GM18873 (cell line): Measurements from ENCODE around the gene BCL2L15.

Experiments
- ATAC-seq: cut with Tn5 transposase; IDR thresholded peaks from one replicate; pipeline ENCODE4 v1.9.1; 2021; ENCODE audit warnings: mild to moderate bottlenecking, moderate library complexity, moderate number of reproducible peaks; ENCODE audit not compliant: unreplicated experiment, low FRiP score

The BCL2L15 gene

DNA sequence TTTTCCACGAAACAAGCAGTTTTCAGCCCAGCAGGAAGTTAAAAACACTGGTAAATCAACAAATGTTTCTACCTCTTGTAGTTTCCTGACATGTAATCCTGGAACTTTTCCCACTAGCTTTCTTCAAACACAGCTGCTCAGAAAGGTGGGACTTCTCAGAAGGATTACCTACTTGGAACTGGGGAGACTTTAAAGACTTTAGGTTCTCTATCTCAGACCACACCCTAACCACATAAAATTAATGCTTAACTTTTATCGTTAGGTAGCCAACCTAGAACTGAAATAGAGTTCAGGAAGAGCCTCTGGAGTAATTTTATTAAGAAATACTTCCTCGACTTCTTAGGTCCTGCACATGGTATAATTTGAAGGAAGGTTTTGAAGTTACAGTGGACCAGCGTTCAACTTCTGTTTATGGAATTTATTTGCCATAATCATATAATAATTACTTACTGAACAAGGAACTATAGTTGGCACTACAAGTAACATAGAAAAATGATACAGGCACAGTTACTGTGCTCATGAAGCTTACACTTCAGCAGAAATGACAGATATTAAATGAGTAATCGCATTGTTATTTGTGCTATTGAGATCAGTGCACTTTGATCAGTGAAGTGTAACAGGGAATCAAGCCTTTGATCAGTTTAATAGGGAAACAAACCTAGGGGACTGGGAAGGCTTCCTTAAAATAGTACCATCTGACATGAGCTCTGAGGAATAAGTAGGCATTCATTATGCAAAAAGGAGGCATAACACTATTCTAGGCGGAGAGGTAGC lies at the start of gene BCL2L15:
TSS of gene BCL2L15 (minus strand) at position 180 of the 774 bp plus-strand sequence. CDS start 206 bp downstream, outside the sequence.
- no peak for ATAC-seq

DNA sequence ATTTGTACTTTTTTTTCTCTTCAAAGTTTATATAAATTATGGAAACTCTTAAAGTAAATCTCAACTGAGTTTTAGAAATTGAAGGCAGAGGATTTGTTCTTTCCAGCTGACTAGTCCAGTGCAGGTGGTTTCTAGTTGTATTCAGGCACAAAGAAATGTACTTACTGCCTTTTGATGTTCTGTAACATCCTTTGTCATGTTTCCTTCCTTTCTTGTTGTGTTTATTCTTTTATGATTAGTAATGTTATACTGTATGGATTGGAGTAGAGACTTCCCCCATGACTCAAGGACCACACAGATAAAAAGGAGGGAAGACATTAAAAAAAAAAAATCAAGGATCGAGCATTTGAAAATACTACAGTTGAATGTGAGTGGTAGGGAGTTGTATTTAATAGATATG lies 49.8 kb upstream of the BCL2L15 start:
- no peak for ATAC-seq

DNA sequence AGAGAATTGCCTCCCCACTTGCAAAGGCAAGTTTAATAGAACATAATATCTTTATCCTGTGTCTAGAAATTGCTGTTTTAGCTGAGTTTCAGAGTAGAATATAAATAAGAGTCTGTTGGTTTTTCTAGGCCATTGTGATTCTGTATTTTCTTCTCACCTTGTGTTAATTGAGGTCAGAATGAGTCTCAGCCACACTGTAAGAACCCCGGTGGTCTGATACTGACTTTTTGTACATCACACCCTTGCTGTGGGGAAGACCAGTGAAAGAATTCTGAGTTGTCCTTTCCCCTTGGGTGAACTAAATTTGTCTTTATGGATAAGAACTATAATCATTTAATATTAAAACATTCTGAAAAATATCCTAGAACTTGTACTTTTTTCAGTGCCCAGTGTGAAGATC lies 48.6 kb upstream of the BCL2L15 start:
- no peak for ATAC-seq

DNA sequence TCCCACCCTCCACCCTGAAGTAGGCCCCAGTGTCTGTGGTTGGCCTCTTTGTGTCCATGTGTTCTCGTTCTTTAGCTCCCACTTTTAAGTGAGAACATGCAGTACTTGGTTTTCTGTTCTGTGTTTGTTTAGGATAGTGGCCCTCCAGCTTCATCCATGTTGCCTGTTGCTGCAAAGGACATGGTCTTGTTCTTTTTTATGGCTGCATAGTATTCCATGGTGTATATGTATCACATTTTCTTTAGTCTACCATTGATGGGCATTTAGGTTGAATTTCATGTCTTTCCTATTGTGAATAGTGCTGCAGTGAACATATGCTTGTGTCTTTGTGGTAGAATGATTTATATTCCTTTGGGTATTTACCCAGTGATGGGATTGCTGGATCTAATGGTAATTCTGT lies 47.8 kb upstream of the BCL2L15 start:
- ATAC-seq, result no peak

DNA sequence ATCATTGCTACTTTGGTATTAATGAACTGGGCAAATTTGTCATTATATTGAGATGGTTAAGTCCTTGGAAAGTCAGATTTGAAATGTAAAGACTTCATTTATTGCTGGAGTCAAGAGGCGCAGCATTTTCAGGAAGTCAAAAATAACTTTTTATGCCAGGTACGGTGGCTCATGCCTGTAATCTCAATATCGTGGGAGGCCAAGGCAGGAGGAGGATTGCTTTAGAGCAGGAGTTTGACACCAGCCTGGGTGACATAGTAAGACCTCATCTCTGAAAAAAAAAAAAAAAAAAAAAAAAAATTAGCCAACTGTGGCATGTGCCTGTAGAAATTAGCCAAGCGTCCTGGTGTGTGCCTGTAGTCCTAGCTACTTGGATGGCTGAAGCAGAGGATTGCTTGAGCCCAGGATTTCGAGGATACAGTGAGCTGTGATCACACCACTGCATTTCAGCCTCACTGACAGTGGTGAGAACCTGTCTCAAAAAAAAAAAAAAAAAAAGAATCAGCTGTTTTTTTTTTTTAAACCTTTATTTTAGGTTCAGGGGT lies 47.2 kb upstream of the BCL2L15 start:
- no peak for ATAC-seq

DNA sequence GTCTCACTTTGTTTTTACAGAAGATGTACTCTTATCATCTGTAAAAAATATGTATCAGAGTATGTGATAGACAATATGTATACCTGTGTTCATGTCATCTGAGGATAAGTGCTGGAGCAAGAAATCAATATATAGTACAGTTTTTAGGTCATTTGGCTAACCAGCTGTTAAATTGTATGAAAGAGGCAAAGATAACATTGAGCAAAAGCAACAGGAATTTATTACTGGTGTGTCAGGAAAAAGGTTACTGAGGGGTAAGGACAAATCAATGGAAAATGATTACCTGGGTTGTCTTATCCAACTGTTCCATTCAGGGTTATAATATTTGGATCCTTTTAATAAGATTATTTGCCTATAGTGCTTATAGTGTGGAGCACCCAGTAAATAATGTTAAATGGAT lies 46.6 kb upstream of the BCL2L15 start:
- no peak for ATAC-seq

DNA sequence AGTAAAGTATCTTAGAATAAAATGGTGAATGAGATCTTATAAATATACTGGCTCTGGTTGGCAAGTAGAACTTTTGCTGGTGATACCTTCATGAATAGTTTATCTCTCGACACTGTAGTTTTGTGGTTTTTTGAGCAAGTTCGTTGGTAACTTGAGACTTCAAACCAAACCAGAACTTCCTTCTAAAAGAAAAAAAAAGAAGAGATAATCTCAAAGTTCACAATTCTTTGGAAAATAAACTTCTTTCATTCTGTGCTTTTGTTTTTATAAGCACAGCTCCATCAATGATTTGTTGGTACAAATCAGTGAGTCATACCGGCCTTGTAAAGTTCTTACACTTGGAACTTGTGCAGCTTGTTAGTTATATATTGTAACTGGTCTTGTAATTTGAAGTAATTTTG lies 44.1 kb upstream of the BCL2L15 start:
- ATAC-seq, result no peak

DNA sequence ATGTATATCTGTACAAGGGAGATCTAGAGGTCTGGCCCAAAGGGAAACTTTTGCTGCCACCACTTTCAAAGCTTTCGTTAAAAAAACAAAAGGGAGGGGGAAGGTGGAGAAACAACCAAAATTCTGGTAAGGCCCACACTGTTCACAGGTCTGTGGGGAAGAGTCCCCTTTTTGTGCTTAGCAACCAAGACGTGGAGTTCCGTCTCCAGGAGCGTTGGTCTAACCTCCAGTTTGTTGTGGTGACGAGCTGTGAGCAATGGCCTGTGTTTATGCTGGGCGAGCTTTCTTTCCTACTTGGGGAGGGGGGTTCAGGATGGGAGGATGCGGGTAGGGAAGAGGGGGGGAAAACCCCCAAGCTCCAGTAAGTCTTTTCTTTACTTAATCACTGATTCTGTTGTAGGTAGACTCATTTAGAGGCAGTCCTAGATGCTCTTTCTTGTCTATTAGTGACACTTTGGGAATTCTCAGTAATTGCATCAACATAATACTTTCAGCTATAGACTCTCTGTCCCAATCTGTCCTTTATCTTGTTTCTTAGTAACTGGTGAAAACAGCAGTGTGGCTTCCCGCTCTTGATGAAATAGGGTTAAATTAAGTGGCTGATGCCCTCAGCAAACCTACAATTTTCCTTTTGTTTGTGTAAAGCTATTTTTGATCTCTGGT lies 43.2 kb upstream of the BCL2L15 start:
- ATAC-seq, result no peak

DNA sequence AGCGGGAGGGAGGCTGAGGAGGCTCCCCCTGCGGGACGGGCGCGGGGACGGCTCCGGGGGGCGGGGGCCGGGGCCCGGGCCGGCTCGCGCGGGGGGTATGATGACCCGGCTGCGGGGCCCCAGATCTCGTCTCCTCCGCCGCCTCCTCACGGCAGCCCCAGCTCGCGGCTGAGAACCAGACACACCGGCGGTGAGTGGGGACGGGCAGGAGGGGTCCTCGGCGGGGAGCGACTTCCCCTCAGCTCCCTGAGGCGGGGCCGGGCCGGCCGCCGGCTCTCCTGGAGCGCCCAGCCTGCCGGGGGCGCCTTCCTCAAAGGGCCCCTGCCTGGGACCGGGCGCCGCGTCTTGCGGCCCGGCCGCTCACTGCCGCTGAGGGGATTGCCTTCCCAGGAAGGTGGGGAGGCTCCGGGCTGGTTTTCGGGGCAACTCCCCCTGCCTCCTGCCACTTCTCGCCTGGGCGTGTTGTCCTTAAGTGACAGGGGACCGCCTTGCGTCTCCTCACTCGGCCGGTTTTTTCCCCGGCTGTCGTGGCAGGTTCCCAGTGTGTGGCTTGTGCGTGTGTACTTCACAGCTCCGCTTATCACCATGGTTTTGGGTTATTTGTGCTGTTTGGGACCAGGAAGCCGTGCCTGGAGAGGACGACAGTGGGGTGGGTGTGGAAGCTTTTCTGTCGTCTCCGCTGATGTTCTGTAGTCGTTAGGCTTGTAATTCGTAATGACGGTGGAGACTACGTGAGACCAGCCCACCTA lies 42.5 kb upstream of the BCL2L15 start:
- peak; percentile 29 for ATAC-seq

DNA sequence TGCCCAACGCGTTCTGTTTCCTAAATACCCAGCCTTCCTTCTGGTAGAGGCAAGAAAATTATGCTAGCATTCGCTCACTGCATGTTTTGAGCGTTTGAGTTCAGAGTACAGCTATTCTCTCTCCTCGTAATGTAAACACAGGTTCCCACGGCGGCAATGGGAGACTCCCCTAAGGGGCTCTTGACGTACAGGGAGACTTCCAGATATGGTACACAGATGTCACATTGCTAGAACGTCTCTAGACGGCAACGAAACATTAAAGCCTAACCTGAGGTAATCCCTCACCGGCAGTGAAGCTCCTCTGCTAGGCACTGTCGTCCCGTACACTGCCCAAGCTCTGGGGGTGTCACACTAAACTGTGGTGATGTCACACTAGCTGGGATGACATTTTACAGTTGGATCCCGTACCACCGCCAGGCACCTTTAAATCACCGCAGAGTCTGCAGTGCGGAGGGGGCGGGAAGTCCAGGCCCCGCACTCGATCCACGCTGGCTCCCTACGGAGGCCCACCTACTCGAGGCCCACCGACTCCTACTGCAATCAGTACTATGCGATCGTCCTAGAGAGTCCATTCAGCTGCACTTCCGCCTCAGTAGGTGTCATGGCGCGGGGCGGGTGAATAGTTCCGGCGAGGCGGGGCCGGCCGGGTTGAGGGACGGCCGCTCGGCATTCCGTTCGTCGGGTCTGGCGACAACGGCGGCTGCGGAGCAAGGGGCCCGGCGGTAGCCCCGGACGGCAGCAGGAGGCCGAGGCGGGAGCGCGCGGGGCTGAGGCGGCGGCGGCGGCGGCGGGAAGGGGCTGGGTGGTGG lies 41.8 kb upstream of the BCL2L15 start, which contains the start of gene HIPK1:
TSS of gene HIPK1 (plus strand) at position 384 of the 809 bp plus-strand sequence.
- peak; percentile 72 for ATAC-seq

DNA sequence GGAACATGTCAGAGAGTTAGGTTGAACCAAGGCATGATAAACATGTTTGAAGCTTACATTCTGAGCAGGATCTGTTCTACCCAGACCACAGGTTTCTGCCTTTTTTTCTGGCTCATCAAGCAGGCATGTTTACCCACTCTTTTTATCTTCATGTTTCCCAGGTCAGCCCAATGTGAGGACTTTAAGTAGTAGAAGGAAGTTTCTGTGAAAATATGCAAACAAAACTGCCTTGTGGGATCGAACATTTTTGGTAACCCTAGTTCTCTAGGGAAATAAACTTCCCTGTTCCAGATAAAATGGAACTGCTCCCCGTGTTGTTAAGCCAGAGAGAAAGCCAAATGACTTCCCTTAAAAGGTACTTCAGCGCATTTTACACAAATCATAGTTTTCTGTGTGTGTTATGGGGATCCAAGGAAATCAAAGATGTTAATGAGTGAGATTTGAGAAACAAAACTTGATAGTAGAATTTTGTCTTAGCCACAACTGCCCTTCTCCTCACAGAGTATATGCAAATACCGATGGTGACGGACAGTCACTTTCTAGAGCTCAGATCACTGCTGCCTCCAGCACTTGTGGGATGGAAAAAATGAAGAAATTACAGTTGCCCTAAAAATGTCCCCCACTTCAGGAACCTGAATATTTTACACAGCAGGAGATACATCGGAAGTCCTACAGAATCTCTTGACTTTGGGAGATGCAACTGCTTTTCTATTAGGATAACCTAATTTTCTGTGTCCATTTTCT lies 41.0 kb upstream of the BCL2L15 start:
- ATAC-seq, result no peak

DNA sequence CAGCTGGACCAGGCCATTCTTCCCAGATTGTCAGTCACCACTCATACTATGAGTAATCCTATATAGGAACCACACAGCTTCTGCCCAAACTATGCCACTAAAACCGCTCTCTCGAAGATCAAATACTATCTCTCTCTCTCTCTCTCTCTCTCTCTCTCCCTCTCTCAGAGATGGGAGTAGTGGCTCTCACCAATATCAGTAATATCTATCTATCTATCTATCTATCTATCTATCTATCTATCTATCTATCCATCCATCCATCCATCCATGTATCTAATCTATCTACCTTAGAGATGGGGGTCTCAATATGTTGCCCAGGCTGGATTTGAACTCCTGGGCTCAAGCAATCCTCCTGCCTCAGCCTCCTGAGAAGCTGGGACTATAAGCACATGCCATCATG lies 37.1 kb upstream of the BCL2L15 start:
- no peak for ATAC-seq

DNA sequence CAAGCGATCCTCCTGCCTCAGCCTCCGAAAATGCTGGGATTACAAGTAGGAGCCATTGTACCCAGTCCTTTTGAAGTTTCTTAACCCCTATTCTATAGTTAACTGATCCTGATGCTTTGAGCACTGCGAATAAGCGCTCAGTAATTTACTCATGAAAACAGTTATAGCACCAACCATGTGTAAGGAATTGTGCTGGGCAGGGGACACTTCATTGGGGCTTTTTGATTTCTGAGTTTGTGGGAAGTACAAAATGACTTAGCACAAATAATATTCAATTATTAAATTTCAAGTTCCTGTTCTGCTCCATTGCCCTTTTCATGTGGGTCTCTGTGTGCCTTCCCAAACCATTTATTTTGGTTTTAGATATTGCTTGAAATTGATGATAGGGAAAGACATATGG lies 35.6 kb upstream of the BCL2L15 start:
- ATAC-seq, result no peak

DNA sequence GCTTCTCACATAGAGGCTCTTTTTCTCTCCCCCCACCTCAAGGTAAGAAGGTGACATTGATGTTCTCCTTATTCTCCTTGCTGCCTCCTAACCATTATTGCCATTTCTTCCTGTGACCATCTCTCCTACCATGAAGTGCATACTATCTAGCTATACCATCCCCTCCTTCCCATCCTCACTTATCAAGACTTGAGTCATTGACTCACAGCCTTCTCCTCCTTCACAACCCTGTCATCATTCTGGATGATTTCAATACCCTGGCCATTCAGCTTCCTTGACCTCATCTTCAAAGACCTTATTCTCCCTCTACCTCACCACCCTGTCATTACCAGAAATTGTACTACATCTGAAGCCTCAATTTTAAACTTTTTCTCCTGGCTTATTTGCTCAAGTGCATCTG lies 30.9 kb upstream of the BCL2L15 start:
- no peak for ATAC-seq

DNA sequence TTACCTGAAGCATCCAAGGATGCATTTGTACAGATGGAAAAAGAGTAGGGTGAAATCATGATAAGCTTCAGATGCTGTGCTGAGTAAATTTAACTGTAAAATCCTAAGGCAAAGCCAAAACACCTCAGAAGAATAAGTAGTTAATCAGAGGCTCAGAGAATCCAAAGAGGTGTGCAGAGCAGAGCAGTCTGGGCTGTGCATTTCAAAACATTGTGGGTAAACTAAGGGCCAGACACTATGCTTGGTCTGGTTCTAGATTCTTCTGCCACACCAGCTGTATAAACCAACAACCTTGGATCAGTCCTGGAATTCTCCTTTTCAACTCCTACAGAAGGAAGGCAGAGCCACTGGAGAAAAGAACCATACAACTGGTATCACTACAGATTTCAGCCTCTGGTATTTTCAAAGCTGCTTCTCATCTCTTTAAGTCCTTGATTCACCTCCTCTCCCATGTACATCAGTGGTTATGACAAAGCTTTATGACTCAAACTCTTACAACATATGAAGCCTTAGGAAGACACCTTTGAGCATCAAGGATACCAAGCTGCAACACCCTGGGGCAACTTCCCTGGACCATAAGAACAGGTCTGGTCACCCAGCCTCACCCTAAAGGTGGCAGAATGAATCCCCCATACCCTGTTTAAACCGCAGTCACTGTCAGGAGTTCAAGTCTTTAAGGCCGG lies 30.2 kb upstream of the BCL2L15 start:
- ATAC-seq, result no peak

DNA sequence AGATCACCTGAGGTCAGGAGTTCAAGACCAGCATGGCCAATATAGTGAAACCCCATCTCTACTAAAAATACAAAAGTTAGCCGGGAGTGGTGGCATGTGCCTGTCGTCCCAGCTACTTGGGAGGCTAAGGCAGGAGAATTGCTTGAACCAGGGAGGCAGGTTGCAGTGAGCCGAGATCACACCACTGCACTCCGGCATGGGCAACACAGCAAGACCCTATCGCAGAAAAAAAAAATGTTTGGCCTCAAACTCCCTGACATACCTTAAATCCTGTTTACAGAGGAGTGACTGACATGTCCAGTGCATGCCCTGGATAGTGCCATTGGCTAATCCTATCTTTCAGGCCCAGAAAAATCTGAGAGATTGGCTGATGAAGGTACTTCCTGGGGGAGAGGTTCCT lies 29.6 kb upstream of the BCL2L15 start:
- ATAC-seq, result no peak

DNA sequence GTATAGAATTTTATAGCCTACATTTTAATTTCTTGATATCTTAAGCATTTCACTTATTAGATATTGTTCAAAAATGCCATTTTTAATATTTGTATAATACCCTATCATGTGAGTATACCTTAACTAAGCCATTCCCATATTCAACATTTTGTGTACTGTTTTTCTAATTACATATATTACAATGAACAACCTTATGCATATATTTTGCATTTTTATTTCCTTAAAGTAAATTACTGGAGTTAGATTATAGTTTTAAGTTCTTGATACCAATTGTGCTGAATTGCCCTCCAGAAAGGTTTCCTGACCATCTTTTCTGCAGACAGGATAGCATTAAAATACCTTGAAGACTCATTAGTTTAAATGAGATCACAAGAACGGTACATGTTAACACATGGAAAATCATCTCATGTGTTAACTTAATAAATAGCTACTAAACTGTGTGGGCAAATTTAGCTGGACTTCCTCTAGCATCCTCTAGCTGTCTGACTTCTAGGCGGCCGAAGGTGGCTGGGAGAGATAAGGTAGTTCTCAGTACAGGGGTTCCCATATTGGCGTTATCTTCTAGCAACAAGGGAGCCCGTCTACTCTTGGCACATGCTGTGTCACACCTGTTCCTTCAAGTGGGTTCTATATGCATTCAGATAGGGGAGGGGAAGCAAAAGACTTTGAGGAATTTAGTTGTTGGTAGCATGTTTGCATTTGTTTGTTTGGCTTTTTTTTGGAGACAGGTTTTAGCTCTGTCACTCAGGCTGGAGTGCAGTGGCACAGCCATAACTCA lies 26.7 kb upstream of the BCL2L15 start:
- no peak for ATAC-seq

DNA sequence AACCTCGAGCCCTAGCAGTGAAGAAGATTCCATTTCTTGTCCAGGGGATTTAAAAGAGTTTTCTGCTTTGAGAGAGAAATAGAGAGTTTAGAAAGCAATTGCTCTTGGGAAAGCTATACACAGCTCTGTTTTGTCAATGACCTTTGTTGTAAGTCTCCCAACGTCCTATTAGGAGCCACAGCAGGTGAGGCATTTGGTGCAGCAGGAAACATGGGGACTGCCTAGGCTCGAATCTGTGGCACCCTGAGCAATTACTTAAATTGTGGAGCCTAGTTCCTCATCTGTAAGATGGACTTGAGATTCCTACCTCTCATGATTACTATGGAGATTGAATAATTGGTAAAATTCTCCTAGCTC lies 25.9 kb upstream of the BCL2L15 start:
- ATAC-seq, result no peak
